ENCODE data around the gene FBN2.
"Not testable (repeated sequence)": the region's sequence is repeated elsewhere in the genome, so short reads cannot be mapped to it uniquely, and the experiment has no call there.

Gene FBN2

GRCh38 chr5:128475693-128476092 lies 62.4 kb downstream of the FBN2 start:
- no peak for DNase-seq

GRCh38 chr5:128472919-128473318 lies 65.1 kb downstream of the FBN2 start:
- no peak for DNase-seq

DNA sequence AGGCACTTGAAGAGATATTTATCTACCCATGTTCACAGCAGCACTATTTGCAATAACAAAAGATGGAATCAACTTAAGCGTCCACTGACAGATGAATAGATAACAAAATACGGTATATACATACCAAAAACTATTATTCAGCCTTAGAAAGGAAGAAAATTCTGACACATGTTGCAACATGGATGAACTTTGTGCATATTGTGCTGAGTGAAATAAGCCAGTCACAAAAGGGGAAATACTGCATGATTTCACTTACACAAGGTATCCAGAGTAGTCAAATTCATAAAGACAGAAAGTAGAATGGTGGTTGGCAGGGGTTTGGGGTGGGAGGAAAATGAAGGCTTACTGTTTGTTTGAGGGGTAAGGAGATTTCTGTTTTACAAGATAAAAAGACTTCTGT lies 66.0 kb downstream of the FBN2 start:
- no peak for DNase-seq

DNA sequence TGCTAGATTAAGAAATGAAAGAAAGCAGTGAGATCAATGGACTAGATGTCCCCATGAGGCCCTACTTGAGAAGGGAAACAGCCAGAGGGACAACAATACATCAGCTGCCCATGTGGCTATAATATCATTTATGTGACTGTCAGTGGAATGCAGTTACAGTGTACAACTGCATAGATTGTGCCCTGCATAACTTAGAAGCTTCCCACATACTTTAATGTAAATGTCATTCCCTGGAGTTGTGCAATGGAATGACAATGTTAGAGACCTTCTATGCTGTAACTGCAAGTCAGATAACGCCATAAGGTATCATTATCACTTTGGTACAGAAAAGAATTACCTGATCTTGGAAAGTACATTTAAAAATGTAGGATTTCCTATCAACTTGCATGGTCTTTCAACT lies 67.4 kb downstream of the FBN2 start:
- no peak for DNase-seq

GRCh38 chr5:128469912-128470311 lies 68.1 kb downstream of the FBN2 start:
- DNase-seq = no peak

- no peak for DNase-seq
Observed at GRCh38 chr5:128466980-128467379, 71.1 kb downstream of the FBN2 start.

- DNase-seq = no peak
Observed at GRCh38 chr5:128466554-128466953, 71.5 kb downstream of the FBN2 start.

DNA sequence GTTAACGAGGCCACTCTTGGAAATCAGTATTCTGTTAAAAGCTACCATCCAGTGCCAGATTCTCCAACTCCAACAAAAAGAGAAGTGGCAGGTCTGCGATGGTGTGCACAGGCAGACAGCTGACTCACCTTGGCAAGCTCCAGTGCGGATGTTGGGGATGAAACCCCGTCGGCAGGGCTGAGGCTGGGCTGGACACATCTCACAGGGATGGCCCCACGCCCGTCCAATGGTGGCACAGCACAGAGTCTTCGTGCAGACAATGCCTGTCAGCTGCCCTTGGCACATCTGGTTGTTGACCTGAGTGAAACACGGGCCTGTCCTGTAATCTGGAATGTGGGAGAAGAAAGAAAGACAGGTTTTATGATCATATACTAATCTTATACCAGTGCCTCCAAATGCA lies 73.4 kb downstream of the FBN2 start:
- no peak for DNase-seq

- DNase-seq = no peak
Observed at GRCh38 chr5:128462330-128462729, 75.7 kb downstream of the FBN2 start.

- not testable (repeated sequence) for DNase-seq
Observed at GRCh38 chr5:128457147-128457915, 80.7 kb downstream of the FBN2 start.

DNA sequence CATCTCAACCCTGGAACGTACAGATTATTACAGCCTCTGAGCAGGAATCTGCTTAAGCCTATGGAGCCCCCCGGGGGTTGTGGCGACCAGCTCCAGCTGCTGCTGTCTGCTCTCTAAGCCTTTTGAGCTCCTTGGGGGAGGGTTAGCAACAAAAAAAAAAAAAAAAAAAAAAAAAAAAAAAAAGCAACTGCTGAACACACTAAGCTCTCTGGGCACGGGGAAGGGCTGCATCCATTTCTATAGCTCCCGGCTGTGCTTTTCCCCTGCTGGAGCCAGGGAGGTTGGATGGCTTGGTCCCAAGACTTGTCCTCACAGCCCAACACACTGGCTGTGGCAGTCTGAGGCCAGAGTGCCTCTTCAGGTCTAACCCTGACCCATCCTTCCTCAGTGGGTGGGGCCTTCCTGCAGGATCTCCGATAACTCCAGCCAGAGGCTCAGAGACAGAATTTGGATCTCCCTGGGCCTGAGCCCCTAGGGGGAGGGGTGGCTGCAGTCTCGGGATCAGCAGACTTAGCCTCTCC lies 82.1 kb downstream of the FBN2 start:
- no peak for DNase-seq

DNA sequence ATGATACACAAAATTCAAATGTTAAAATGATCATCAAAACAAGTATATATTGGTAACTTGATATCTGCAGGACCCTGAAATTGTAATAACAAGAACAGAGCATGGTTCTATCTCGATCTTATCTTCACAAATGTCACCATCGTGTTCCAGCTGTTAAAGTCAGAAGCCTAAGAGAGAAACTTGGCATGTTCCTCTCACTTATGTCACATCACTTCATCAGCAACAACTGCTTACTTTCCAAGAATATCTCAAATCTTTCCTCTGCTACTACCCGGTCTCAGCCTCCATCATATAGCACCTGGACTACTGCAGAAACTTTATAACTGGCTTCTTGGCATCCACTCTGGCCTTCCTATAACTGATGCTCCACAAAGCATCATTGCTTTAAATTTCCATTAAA lies 84.9 kb downstream of the FBN2 start:
- DNase-seq = no peak

DNA sequence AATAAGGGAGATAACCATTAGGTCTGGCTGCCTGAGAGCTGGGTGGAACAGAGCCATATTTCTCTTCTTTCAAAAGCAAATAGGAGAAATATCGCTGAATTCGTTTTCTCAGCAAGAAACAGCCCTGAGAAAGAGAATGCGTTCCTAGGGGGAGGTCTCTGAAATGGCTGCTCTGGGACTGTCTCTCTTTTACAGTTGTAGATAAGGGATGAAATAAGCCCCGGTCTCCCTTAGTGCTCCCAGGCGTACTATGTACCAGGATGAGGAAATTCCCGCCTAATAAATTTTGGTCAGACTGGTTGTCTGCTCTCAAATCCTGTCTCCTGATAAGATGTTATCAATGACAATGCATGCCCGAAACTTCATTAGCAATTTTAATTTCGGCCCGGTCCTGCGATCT lies 90.8 kb downstream of the FBN2 start:
- DNase-seq = not testable (repeated sequence)

DNA sequence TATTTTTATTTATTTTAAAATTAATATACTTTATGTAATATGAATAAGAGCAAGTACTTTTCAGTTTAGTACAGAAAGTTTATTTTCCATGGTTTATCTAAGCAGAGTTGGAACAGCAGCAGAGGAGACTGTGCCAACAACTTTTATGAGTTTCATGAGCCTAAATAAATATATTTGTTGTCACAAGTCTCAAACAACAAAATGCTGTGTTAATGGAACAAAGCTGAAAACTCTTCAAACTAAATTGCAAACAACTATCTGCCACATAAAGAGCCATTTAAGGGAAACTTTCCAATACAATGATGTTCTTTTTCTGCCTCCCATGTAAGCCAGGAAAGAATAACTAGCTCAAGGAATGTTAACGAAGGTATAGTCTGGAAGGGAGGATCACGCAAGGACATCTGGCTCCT lies 96.1 kb downstream of the FBN2 start:
- no peak for DNase-seq

- DNase-seq = no peak
Observed at GRCh38 chr5:128441165-128441564, 96.9 kb downstream of the FBN2 start.

- DNase-seq = no peak
Observed at GRCh38 chr5:128436749-128437188, 101.3 kb downstream of the FBN2 start.

- DNase-seq = no peak
Observed at GRCh38 chr5:128435861-128436260, 102.2 kb downstream of the FBN2 start.

DNA sequence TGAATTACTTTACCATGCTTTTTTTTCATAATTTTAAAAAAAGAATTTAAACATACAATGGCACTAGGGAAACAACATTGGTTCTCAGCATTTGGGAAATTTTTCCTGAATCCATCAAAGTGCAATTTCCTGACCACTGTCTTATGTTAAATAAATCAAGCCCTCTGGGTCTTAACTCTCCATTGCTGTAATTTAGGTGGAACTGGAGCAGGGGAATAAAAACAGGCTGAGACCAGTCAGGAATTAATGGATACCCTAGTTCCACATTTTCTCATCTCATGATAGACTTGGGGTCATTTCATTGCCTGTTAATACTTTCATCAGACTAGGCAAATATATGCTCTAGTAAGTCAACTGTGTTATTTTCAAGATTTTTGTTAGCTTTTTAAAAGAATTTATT lies 103.1 kb downstream of the FBN2 start:
- no peak for DNase-seq

GRCh38 chr5:128432913-128433440 lies 105.1 kb downstream of the FBN2 start:
- DNase-seq = no peak

- DNase-seq = no peak
Observed at GRCh38 chr5:128427921-128428320, 110.1 kb downstream of the FBN2 start.

GRCh38 chr5:128426090-128426534 lies 111.9 kb downstream of the FBN2 start:
- DNase-seq = no peak

- no peak for DNase-seq
Observed at GRCh38 chr5:128424646-128425045, 113.4 kb downstream of the FBN2 start.

- DNase-seq = no peak
Observed at GRCh38 chr5:128422612-128423011, 115.4 kb downstream of the FBN2 start.

DNA sequence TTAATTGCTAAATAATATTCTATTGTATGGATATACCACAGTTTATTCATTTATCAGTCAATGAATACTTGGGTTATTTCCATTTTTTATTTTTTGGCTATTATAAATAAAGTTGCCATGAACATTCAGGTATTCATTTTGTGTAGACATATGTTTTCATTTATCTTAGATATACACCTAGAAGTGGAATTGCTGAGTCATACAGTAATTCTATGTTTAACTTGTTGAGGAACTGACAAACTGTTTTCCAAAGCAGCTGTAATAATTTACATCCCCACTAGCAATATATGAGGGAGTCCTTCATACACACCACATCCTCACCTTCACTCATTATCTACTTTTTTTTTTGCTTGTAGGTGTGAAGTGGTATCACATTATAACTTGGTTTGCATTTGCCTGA lies 123.6 kb downstream of the FBN2 start:
- DNase-seq = no peak
